GM18508 (cell line): Measurements from ENCODE around the gene BPTF.
"Not testable (repeated sequence)": the region's sequence is repeated elsewhere in the genome, so short reads cannot be mapped to it uniquely, and the experiment has no call there.

Experiments
- ATAC-seq: cut with Tn5 transposase; IDR thresholded peaks from one replicate; pipeline ENCODE4 v1.9.1; 2021; ENCODE audit warnings: moderate number of reproducible peaks; ENCODE audit not compliant: insufficient read depth, unreplicated experiment

BPTF gene

GRCh38 chr17:67879662-67880061 lies 54.4 kb downstream of the BPTF start:
- no peak for ATAC-seq

GRCh38 chr17:67881083-67881482 lies 55.8 kb downstream of the BPTF start:
- ATAC-seq = no peak

- no peak for ATAC-seq
These were observed 59.4 kb downstream of the BPTF start for GRCh38 chr17:67884741-67885140.

GRCh38 chr17:67891481-67892119 lies 66.3 kb downstream of the BPTF start:
- no peak for ATAC-seq

- ATAC-seq = no peak
These were observed 77.4 kb downstream of the BPTF start for GRCh38 chr17:67902511-67903231.

GRCh38 chr17:67905298-67905697 lies 80.0 kb downstream of the BPTF start:
- ATAC-seq = not testable (repeated sequence)

GRCh38 chr17:67910117-67910803 lies 85.0 kb downstream of the BPTF start:
- not testable (repeated sequence) for ATAC-seq

- ATAC-seq = no peak
These were observed 85.9 kb downstream of the BPTF start for GRCh38 chr17:67911059-67911782.

GRCh38 chr17:67912088-67912487 lies 86.8 kb downstream of the BPTF start:
- no peak for ATAC-seq

- ATAC-seq = no peak
These were observed 87.4 kb downstream of the BPTF start for GRCh38 chr17:67912656-67913055.

GRCh38 chr17:67920212-67920611 lies 94.9 kb downstream of the BPTF start:
- no peak for ATAC-seq

GRCh38 chr17:67922503-67922902 lies 97.2 kb downstream of the BPTF start:
- ATAC-seq = no peak

GRCh38 chr17:67928842-67929241 lies 103.5 kb downstream of the BPTF start:
- ATAC-seq = not testable (repeated sequence)

GRCh38 chr17:67931227-67931626 lies 105.9 kb downstream of the BPTF start:
- ATAC-seq = no peak

GRCh38 chr17:67942810-67943209 lies 117.5 kb downstream of the BPTF start:
- no peak for ATAC-seq

GRCh38 chr17:67944035-67944434 lies 118.7 kb downstream of the BPTF start:
- no peak for ATAC-seq

GRCh38 chr17:67946513-67946912 lies 121.2 kb downstream of the BPTF start:
- ATAC-seq = no peak

- ATAC-seq = no peak
These were observed 122.1 kb downstream of the BPTF start for GRCh38 chr17:67947325-67947813.

- no peak for ATAC-seq
These were observed 125.6 kb downstream of the BPTF start for GRCh38 chr17:67950945-67951344.

- ATAC-seq = no peak
These were observed 134.2 kb downstream of the BPTF start for GRCh38 chr17:67959510-67959909.

- not testable (repeated sequence) for ATAC-seq
These were observed 135.0 kb downstream of the BPTF start for GRCh38 chr17:67960276-67960675.
